Measurements from ENCODE around the gene FOXC1. TPM values are rescaled to one million over a fixed set of nuclear protein-coding genes. Genes with fewer than 3 reads are reported as not detected.

The FOXC1 gene
- total RNA-seq, 1 experiment from 2014 or later = 40.7 TPM

GRCh38 chr6:1643111-1643510 is 33.4 kb downstream of the FOXC1 start:
- no TSS peak for BruUV-seq (replicated peaks)
- Histone ChIP-seq H3K9me3 (ENCODE audit: control insufficient read depth in 1 of 2, insufficient read depth in 1 of 2, low read depth in 1 of 2, low read length in 2 of 2) (no peaks in the 10 kb centered on the region), H3K27me3 (ENCODE audit: insufficient read depth, low read length) (no peaks in the 10 kb centered on the region), H3K4me3 (replicated peaks in 1 of 2; ENCODE audit: low read depth in 1 of 2, low read length in 2 of 2) (no peak overlapping the region), H3K27ac (ENCODE audit: low read depth, low read length) (no peak overlapping the region), H4K20me1 (ENCODE audit: insufficient read depth) (no peaks in the 10 kb centered on the region), H3K9ac (ENCODE audit: low read length) (no peak overlapping the region), H2AFZ (ENCODE audit: low read depth, low read length, poor library complexity, severe bottlenecking) (no peak overlapping the region), H3K4me1 (ENCODE audit: control insufficient read depth in 1 of 2, insufficient read depth in 2 of 2, low read length in 2 of 2) (peaks cover 19 to 22% of the 10 kb centered on the region in 2 experiments), H3K4me2 (ENCODE audit: low read length) (no peak overlapping the region), H3K79me2 (ENCODE audit: insufficient read depth, low read length) (no peaks in the 10 kb centered on the region), H3K9me2 (ENCODE audit: insufficient read depth) (no peaks in the 10 kb centered on the region), H3K36me3 (ENCODE audit: control insufficient read depth in 1 of 2, insufficient read depth in 2 of 2, low read length in 2 of 2) (no peaks in the 10 kb centered on the region)
- RAD21 ChIA-PET (ENCODE audit: low non-redundant PET in 1 of 2, low total read pairs in 2 of 2, uncharacterized antibody in 2 of 2, unreplicated experiment in 2 of 2) = no interaction called here
- intact Hi-C loops (cut with micrococcal nuclease) = no loop called here
- ATAC-seq = no peak
- POLR2A ChIA-PET = no interaction called here
- no peak for DNase-seq (ENCODE audit: low read depth, low spot score)
- CTCF ChIA-PET = no interaction called here
- TF ChIP-seq RAD21 (IDR thresholded peaks at IDR 0.05; ENCODE audit: low read depth) = no peak
- TF ChIP-seq POLR2A (IDR thresholded peaks at IDR 0.05; ENCODE audit: borderline replicate concordance, extremely low read depth, insufficient read depth, insufficient read length) = no peak
- TF ChIP-seq ELF1 (IDR thresholded peaks at IDR 0.05; ENCODE audit: borderline replicate concordance, low read depth) = no peak
- no peak for TF ChIP-seq TCF7L2 (IDR thresholded peaks at IDR 0.05; ENCODE audit: borderline replicate concordance, extremely low read depth, insufficient read depth, insufficient read length)
- no peak for TF ChIP-seq EGR1 (IDR thresholded peaks at IDR 0.05; ENCODE audit: low read depth)
- TF ChIP-seq CEBPB (IDR thresholded peaks at IDR 0.05; ENCODE audit: low read depth) = no peak
- TF ChIP-seq, protein P1, sequence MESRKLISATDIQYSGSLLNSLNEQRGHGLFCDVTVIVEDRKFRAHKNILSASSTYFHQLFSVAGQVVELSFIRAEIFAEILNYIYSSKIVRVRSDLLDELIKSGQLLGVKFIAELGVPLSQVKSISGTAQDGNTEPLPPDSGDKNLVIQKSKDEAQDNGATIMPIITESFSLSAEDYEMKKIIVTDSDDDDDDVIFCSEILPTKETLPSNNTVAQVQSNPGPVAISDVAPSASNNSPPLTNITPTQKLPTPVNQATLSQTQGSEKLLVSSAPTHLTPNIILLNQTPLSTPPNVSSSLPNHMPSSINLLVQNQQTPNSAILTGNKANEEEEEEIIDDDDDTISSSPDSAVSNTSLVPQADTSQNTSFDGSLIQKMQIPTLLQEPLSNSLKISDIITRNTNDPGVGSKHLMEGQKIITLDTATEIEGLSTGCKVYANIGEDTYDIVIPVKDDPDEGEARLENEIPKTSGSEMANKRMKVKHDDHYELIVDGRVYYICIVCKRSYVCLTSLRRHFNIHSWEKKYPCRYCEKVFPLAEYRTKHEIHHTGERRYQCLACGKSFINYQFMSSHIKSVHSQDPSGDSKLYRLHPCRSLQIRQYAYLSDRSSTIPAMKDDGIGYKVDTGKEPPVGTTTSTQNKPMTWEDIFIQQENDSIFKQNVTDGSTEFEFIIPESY (IDR thresholded peaks at IDR 0.05; ENCODE audit: extremely low read depth, insufficient replicate concordance, low read length) = no peak
- TF ChIP-seq POLR2AphosphoS5 (IDR thresholded peaks at IDR 0.05; ENCODE audit: low read depth, low read length) = no peak
- no peak for TF ChIP-seq ZFX (IDR thresholded peaks at IDR 0.05)
- TF ChIP-seq MAX (IDR thresholded peaks at IDR 0.05) = no peak

All from HCT116 (cell line).